Activated CD4-positive, alpha-beta T cell treated with anti-CD3 and anti-CD28 coated beads, Interleukin-2, amount 10 ng/mL, durations not matched to agents 24 days and 14 days (primary cell): ENCODE data around the gene KPNA1. TPM values are rescaled to one million over a fixed set of nuclear protein-coding genes. Genes with fewer than 3 reads are reported as not detected.

Source experiments
- DNase-seq: peaks from one replicate; pipeline ENCODE4 v3.0.0; 2022
- H3K27ac Mint-ChIP-seq: one replicate; pipeline ENCODE4 v1.8.0; 2022; ENCODE audit warnings: mild to moderate bottlenecking, mixed read lengths
- H3K27me3 Mint-ChIP-seq: one replicate; pipeline ENCODE4 v1.8.0; 2022; ENCODE audit warnings: mixed read lengths
- H3K36me3 Mint-ChIP-seq: one replicate; pipeline ENCODE4 v1.8.0; 2022; ENCODE audit warnings: low read depth, mild to moderate bottlenecking, mixed read lengths
- H3K4me1 Mint-ChIP-seq: one replicate; pipeline ENCODE4 v1.8.0; 2021; ENCODE audit warnings: mixed read lengths
- H3K4me3 Mint-ChIP-seq: one replicate; pipeline ENCODE4 v1.8.0; 2022; ENCODE audit warnings: mild to moderate bottlenecking, moderate library complexity, mixed read lengths
- H3K9me3 Mint-ChIP-seq: one replicate; pipeline ENCODE4 v1.8.0; 2021; ENCODE audit warnings: mixed read lengths
- intact Hi-C: fragments of 100-400 bp; cut with micrococcal nuclease; formaldehyde crosslinking; loops from one replicate; pipeline ENCODE4 v1.15.1; 2023
- total RNA-seq: library from RNA; stranded (reverse); gene quantifications from 2 replicates; pipeline ENCODE4 v1.2.3, GENCODE V29; 2022

KPNA1 gene
- total RNA-seq, 1 donor from 2014 or later: 78.4 TPM

GRCh38 chr3:122389892-122390291 lies 124.8 kb downstream of the KPNA1 start:
- intact Hi-C loops: loop anchor here (5.0 kb wide), 2 partner anchors 37 to 637 kb away; partner anchors contain the start of gene SEMA5B
- H3K4me1 Mint-ChIP-seq: peaks cover 44% of the 10 kb centered on the region

GRCh38 chr3:122389197-122389596 lies 125.5 kb downstream of the KPNA1 start:
- DNase-seq: no peak
- intact Hi-C loops: no loop called here
- peaks cover 37% of the 10 kb centered on the region for H3K36me3 Mint-ChIP-seq
- H3K27ac Mint-ChIP-seq: no peak overlapping the region
- H3K9me3 Mint-ChIP-seq: no peaks in the 10 kb centered on the region
- H3K27me3 Mint-ChIP-seq: no peaks in the 10 kb centered on the region
- H3K4me1 Mint-ChIP-seq: peaks cover 46% of the 10 kb centered on the region
- H3K4me3 Mint-ChIP-seq: no peak overlapping the region

More at GRCh38 chr3:122389892-122390291, 124.8 kb downstream of the KPNA1 start:
- DNase-seq: no peak
- Mint-ChIP-seq H3K36me3 (peaks cover 39% of the 10 kb centered on the region), H3K9me3 (no peaks in the 10 kb centered on the region), H3K27me3 (no peaks in the 10 kb centered on the region), H3K4me3 (no peak overlapping the region), H3K27ac (no peak overlapping the region)

GRCh38 chr3:122387709-122388108 lies 127.0 kb downstream of the KPNA1 start:
- intact Hi-C loops: no loop called here
- Mint-ChIP-seq H3K36me3 (peaks cover 29% of the 10 kb centered on the region), H3K4me1 (peaks cover 45% of the 10 kb centered on the region), H3K4me3 (no peak overlapping the region), H3K27ac (no peak overlapping the region), H3K9me3 (no peaks in the 10 kb centered on the region), H3K27me3 (no peaks in the 10 kb centered on the region)
- DNase-seq: no peak

- H3K4me1 Mint-ChIP-seq: peaks cover 64% of the 10 kb centered on the region
Observed at GRCh38 chr3:122383771-122384697, 130.7 kb downstream of the KPNA1 start, which contains the start of gene FAM162A. TSS of gene FAM162A (plus strand) at chr3:122384182. CDS start at chr3:122384266, 84 bp downstream.

GRCh38 chr3:122382888-122383666 lies 131.7 kb downstream of the KPNA1 start, which contains the start of gene MIX23:
TSS of gene MIX23 (minus strand) at chr3:122383231. CDS start at chr3:122383224, 7 bp downstream.
- H3K4me3 Mint-ChIP-seq: peak within 1 kb of the TSS; percentile 97
- peaks cover 38% of the 10 kb centered on the region for H3K36me3 Mint-ChIP-seq
- intact Hi-C loops: loop anchor here (1.0 to 5.0 kb wide), 4 partner anchors 18 to 836 kb away; partner anchors contain the start of genes GOLGB1, KPNA1 and POLQ
- no peaks in the 10 kb centered on the region for H3K27me3 Mint-ChIP-seq
- H3K27ac Mint-ChIP-seq: peak within 1 kb of the TSS; percentile 96
- peak; percentile 96 for DNase-seq
- H3K4me1 Mint-ChIP-seq: peaks cover 63% of the 10 kb centered on the region
- H3K9me3 Mint-ChIP-seq: no peaks in the 10 kb centered on the region

More at GRCh38 chr3:122383771-122384697, 130.7 kb downstream of the KPNA1 start, which contains the start of gene FAM162A:
- Mint-ChIP-seq H3K27ac (peak within 1 kb of the TSS; percentile 96), H3K27me3 (no peaks in the 10 kb centered on the region), H3K9me3 (no peaks in the 10 kb centered on the region), H3K36me3 (peaks cover 39% of the 10 kb centered on the region), H3K4me3 (peak within 1 kb of the TSS; percentile 97)
- intact Hi-C loops: loop anchor here (1.0 to 5.0 kb wide), 12 partner anchors 9 to 837 kb away; partner anchors contain the start of genes DTX3L, EAF2, GOLGB1 and IQCB1
- peak; percentile 98 for DNase-seq

- Mint-ChIP-seq H3K27me3 (no peaks in the 10 kb centered on the region), H3K4me1 (peaks cover 41% of the 10 kb centered on the region), H3K27ac (peak overlapping the region; percentile 9), H3K36me3 (peaks cover 42% of the 10 kb centered on the region), H3K9me3 (peaks cover 4% of the 10 kb centered on the region), H3K4me3 (no peak overlapping the region)
- intact Hi-C loops: no loop called here
- DNase-seq: no peak
Observed at GRCh38 chr3:122377975-122378374, 136.8 kb downstream of the KPNA1 start.

- H3K27ac Mint-ChIP-seq: no peak overlapping the region
- H3K4me1 Mint-ChIP-seq: peaks cover 17% of the 10 kb centered on the region
- intact Hi-C loops: no loop called here
Observed at GRCh38 chr3:122374034-122374433, 140.7 kb downstream of the KPNA1 start.

More at GRCh38 chr3:122374034-122374433, 140.7 kb downstream of the KPNA1 start:
- no peak for DNase-seq
- peaks cover 38% of the 10 kb centered on the region for H3K36me3 Mint-ChIP-seq
- no peaks in the 10 kb centered on the region for H3K27me3 Mint-ChIP-seq
- H3K9me3 Mint-ChIP-seq: peaks cover 4% of the 10 kb centered on the region
- no peak overlapping the region for H3K4me3 Mint-ChIP-seq

Other genes starting within 250 kb of the KPNA1 start
- not detected in 2 replicates for gene CSTA, start 189.7 kb downstream of the KPNA1 start, total RNA-seq
- 119 and 126 TPM in 2 replicates for gene MIX23, start 131.7 kb downstream of the KPNA1 start, total RNA-seq
- gene FAM162A, start 130.8 kb downstream of the KPNA1 start, total RNA-seq: 77.8 and 84.9 TPM in 2 replicates
- gene WDR5B, start 98.9 kb downstream of the KPNA1 start, total RNA-seq: 4.8 and 4.9 TPM in 2 replicates
- gene PARP9, start 49.4 kb upstream of the KPNA1 start, total RNA-seq: 45.7 and 47.9 TPM in 2 replicates
- 39.8 and 43.7 TPM in 2 replicates for gene DTX3L, start 49.4 kb upstream of the KPNA1 start, total RNA-seq
- gene PARP15, start 62.7 kb upstream of the KPNA1 start, total RNA-seq: 10.8 and 12.1 TPM in 2 replicates
- 64.6 and 65.6 TPM in 2 replicates for gene PARP14, start 165.9 kb upstream of the KPNA1 start, total RNA-seq